ENCODE results near the gene FSHR. TPM values are rescaled to one million over a fixed set of nuclear protein-coding genes. Genes with fewer than 3 reads are reported as not detected.

The FSHR gene
- total and polyA plus RNA-seq, 7 experiments from 2014 or later = not detected

- Mint-ChIP-seq H3K27me3 (peaks cover 0 to 4% (median 0%) of the 10 kb centered on the region in 5 donors), H3K4me1 (no peaks in the 10 kb centered on the region), H3K36me3 (no peaks in the 10 kb centered on the region), H3K4me3 (no peak overlapping the region), H3K9me3 (peaks cover 0 to 13% (median 4%) of the 10 kb centered on the region in 11 donors), H3K27ac (no peak overlapping the region)
- Histone ChIP-seq H3K36me3 (ENCODE audit: control insufficient read depth in 2 of 3, insufficient read depth in 3 of 3, low read length in 3 of 3) (no peaks in the 10 kb centered on the region), H3K9me3 (ENCODE audit: control insufficient read depth in 2 of 3, low read length in 3 of 3) (no peaks in the 10 kb centered on the region), H3K27ac (ENCODE audit: low read depth, low read length) (no peak overlapping the region), H3K4me3 (ENCODE audit: low read length) (no peak overlapping the region), H3K27me3 (ENCODE audit: control insufficient read depth in 2 of 2, insufficient read depth in 2 of 2, low read length in 2 of 2) (no peaks in the 10 kb centered on the region), H3K4me1 (ENCODE audit: control insufficient read depth in 2 of 2, insufficient read depth in 2 of 2, low read length in 2 of 2) (no peaks in the 10 kb centered on the region)
- DNase-seq = no peak
- no peak for ATAC-seq
- ChIA-PET POLR2A (no interaction called here), CTCF (no interaction called here)
- intact Hi-C loops (cut with micrococcal nuclease) = no loop called here
Measured at GRCh38 chr2:49105506-49105905, 48.8 kb downstream of the FSHR start.

- H3K36me3 Mint-ChIP-seq = no peaks in the 10 kb centered on the region
- no peak overlapping the region for H3K4me3 Mint-ChIP-seq
- H3K36me3 ChIP-seq (ENCODE audit: control insufficient read depth in 2 of 3, insufficient read depth in 3 of 3, low read length in 3 of 3) = no peaks in the 10 kb centered on the region
- H3K4me3 ChIP-seq (ENCODE audit: low read length) = no peak overlapping the region
- ChIA-PET POLR2A (no interaction called here), CTCF (no interaction called here)
- no peaks in the 10 kb centered on the region for H3K27me3 ChIP-seq (ENCODE audit: control insufficient read depth in 2 of 2, insufficient read depth in 2 of 2, low read length in 2 of 2)
- H3K9me3 ChIP-seq (ENCODE audit: control insufficient read depth in 2 of 3, low read length in 3 of 3) = no peaks in the 10 kb centered on the region
- intact Hi-C loops (cut with micrococcal nuclease) = no loop called here
- no peak overlapping the region for H3K27ac ChIP-seq (ENCODE audit: low read depth, low read length)
- H3K27ac Mint-ChIP-seq = no peak overlapping the region
- no peaks in the 10 kb centered on the region for H3K4me1 ChIP-seq (ENCODE audit: control insufficient read depth in 2 of 2, insufficient read depth in 2 of 2, low read length in 2 of 2)
- ATAC-seq = no peak
- H3K27me3 Mint-ChIP-seq = no peaks in the 10 kb centered on the region
- no peak for DNase-seq
- peaks cover 0 to 10% (median 4%) of the 10 kb centered on the region in 11 donors for H3K9me3 Mint-ChIP-seq
- H3K4me1 Mint-ChIP-seq = no peaks in the 10 kb centered on the region
Measured at GRCh38 chr2:49102146-49102545, 52.2 kb downstream of the FSHR start.

DNA sequence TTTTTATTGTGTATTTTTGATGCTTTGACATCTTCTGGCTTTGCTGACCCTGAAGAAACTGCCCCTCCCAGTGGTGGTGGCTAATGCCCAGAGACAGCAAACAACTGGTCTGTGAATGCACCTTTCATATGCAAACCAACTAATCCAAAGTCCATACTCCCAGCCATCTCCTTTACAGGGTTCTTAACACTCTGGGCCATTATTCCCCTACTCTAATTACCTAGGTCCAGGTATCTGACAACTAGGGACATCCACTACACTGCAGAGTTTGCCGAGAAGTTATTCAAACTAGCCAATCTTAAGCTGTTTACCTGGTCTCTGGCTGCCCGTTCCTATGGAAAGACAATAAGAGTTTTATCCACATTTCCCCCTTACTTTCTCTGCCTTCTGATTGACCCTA lies 73.6 kb downstream of the FSHR start:
- ATAC-seq = no peak
- Histone ChIP-seq H3K4me1 (ENCODE audit: control insufficient read depth in 2 of 2, insufficient read depth in 2 of 2, low read length in 2 of 2) (no peaks in the 10 kb centered on the region), H3K27me3 (ENCODE audit: control insufficient read depth in 2 of 2, insufficient read depth in 2 of 2, low read length in 2 of 2) (no peaks in the 10 kb centered on the region), H3K9me3 (ENCODE audit: control insufficient read depth in 2 of 3, low read length in 3 of 3) (no peaks in the 10 kb centered on the region), H3K4me3 (ENCODE audit: low read length) (no peak overlapping the region), H3K27ac (ENCODE audit: low read depth, low read length) (no peak overlapping the region), H3K36me3 (ENCODE audit: control insufficient read depth in 2 of 3, insufficient read depth in 3 of 3, low read length in 3 of 3) (no peaks in the 10 kb centered on the region)
- Mint-ChIP-seq H3K9me3 (peaks cover 0 to 26% (median 6%) of the 10 kb centered on the region in 11 donors), H3K36me3 (no peaks in the 10 kb centered on the region), H3K4me1 (no peaks in the 10 kb centered on the region), H3K4me3 (no peak overlapping the region), H3K27ac (no peak overlapping the region), H3K27me3 (peaks cover 0 to 5% (median 0%) of the 10 kb centered on the region in 5 donors)
- POLR2A ChIA-PET = no interaction called here
- CTCF ChIA-PET = no interaction called here
- intact Hi-C loops (cut with micrococcal nuclease) = no loop called here
- no peak for DNase-seq

DNA sequence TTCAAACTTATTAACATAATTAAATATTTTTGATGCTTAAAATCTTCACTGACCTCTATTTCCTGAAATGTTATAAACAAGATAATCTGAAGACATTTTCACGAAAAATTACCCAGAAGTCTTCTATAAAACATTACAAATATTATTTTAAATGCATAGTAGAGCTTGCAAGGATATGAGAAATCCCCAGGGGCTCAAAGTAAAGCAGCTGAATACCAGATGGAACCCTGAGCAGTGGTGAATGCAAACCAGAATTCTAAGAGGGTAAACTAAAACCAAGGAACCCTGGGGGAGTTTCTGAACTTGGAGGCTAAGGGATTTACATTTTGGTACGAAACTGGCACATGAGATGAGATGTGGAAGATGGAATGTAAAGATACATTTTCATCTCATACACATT lies 83.6 kb downstream of the FSHR start:
- Mint-ChIP-seq H3K36me3 (no peaks in the 10 kb centered on the region), H3K27me3 (peaks cover 0 to 5% (median 0%) of the 10 kb centered on the region in 5 donors), H3K27ac (no peak overlapping the region), H3K4me3 (no peak overlapping the region), H3K4me1 (no peaks in the 10 kb centered on the region), H3K9me3 (peaks cover 0 to 18% (median 5%) of the 10 kb centered on the region in 11 donors)
- Histone ChIP-seq H3K4me3 (ENCODE audit: low read length) (no peak overlapping the region), H3K36me3 (ENCODE audit: control insufficient read depth in 2 of 3, insufficient read depth in 3 of 3, low read length in 3 of 3) (no peaks in the 10 kb centered on the region), H3K4me1 (ENCODE audit: control insufficient read depth in 2 of 2, insufficient read depth in 2 of 2, low read length in 2 of 2) (no peaks in the 10 kb centered on the region), H3K27ac (ENCODE audit: low read depth, low read length) (no peak overlapping the region), H3K27me3 (ENCODE audit: control insufficient read depth in 2 of 2, insufficient read depth in 2 of 2, low read length in 2 of 2) (no peaks in the 10 kb centered on the region), H3K9me3 (ENCODE audit: control insufficient read depth in 2 of 3, low read length in 3 of 3) (no peaks in the 10 kb centered on the region)
- DNase-seq (no peak), ATAC-seq (no peak)
- CTCF ChIA-PET = no interaction called here
- POLR2A ChIA-PET = no interaction called here
- intact Hi-C loops (cut with micrococcal nuclease) = no loop called here

DNA sequence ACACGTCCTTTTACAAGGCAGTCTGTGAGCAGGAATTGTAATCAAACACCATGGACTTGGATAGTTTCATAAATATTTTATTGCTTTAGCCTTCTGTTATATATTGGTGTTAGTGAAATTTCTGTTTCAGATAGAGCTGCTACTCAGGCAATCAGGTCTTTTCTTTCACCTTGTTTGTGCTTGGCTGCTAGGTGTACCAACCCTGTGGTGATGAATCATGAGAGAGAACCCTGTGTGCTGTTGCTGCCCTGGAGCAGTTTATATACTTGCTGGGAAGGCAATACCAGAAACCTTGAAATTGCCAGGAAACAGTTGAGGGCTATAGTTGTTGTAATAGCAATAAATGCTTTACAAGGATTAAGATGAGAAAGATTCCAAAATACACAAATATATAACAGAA lies 84.5 kb downstream of the FSHR start:
- H3K27me3 ChIP-seq (ENCODE audit: control insufficient read depth in 2 of 2, insufficient read depth in 2 of 2, low read length in 2 of 2) = no peaks in the 10 kb centered on the region
- H3K9me3 Mint-ChIP-seq = peaks cover 0 to 16% (median 5%) of the 10 kb centered on the region in 11 donors
- CTCF ChIA-PET = no interaction called here

GRCh38 chr2:49068613-49069012 lies 85.7 kb downstream of the FSHR start:
- H3K36me3 Mint-ChIP-seq = no peaks in the 10 kb centered on the region
- Histone ChIP-seq H3K27me3 (ENCODE audit: control insufficient read depth in 2 of 2, insufficient read depth in 2 of 2, low read length in 2 of 2) (no peaks in the 10 kb centered on the region), H3K9me3 (ENCODE audit: control insufficient read depth in 2 of 3, low read length in 3 of 3) (no peaks in the 10 kb centered on the region), H3K4me1 (ENCODE audit: control insufficient read depth in 2 of 2, insufficient read depth in 2 of 2, low read length in 2 of 2) (no peaks in the 10 kb centered on the region), H3K27ac (ENCODE audit: low read depth, low read length) (no peak overlapping the region), H3K4me3 (ENCODE audit: low read length) (no peak overlapping the region), H3K36me3 (ENCODE audit: control insufficient read depth in 2 of 3, insufficient read depth in 3 of 3, low read length in 3 of 3) (no peaks in the 10 kb centered on the region)
- no peak overlapping the region for H3K4me3 Mint-ChIP-seq
- CTCF ChIA-PET = no interaction called here
- H3K27ac Mint-ChIP-seq = no peak overlapping the region
- H3K4me1 Mint-ChIP-seq = no peaks in the 10 kb centered on the region
- intact Hi-C loops (cut with micrococcal nuclease) = no loop called here
- POLR2A ChIA-PET = no interaction called here
- peaks cover 0 to 16% (median 5%) of the 10 kb centered on the region in 11 donors for H3K9me3 Mint-ChIP-seq
- ATAC-seq (no peak), DNase-seq (no peak)
- H3K27me3 Mint-ChIP-seq = peaks cover 0 to 5% (median 0%) of the 10 kb centered on the region in 5 donors

More for the DNA sequence above, 84.5 kb downstream of the FSHR start:
- DNase-seq (no peak), ATAC-seq (no peak)
- no peaks in the 10 kb centered on the region for H3K36me3 ChIP-seq (ENCODE audit: control insufficient read depth in 2 of 3, insufficient read depth in 3 of 3, low read length in 3 of 3)
- Mint-ChIP-seq H3K27ac (no peak overlapping the region), H3K27me3 (peaks cover 0 to 5% (median 0%) of the 10 kb centered on the region in 5 donors), H3K36me3 (no peaks in the 10 kb centered on the region), H3K4me1 (no peaks in the 10 kb centered on the region), H3K4me3 (no peak overlapping the region)
- POLR2A ChIA-PET = no interaction called here
- no peak overlapping the region for H3K4me3 ChIP-seq (ENCODE audit: low read length)
- intact Hi-C loops (cut with micrococcal nuclease) = no loop called here
- H3K9me3 ChIP-seq (ENCODE audit: control insufficient read depth in 2 of 3, low read length in 3 of 3) = no peaks in the 10 kb centered on the region
- no peak overlapping the region for H3K27ac ChIP-seq (ENCODE audit: low read depth, low read length)
- H3K4me1 ChIP-seq (ENCODE audit: control insufficient read depth in 2 of 2, insufficient read depth in 2 of 2, low read length in 2 of 2) = no peaks in the 10 kb centered on the region

DNA sequence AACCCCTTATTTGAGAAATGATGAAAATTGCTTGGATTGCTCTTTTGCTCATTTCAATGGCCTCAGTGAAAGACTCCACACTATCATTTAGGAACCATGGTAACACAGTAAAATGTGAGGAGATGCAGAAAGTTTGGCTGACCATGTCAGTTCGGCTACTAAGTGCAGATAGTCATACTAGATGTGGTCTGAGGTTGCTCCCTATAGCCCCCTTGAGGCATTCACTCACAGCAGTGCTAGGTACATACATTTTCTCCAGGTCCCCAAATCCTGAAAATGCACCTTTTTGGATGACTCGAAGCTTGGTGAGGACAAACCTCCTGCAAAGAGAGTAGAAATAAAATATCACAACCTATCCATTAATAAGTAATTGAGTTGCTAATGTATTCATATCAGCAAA lies 86.3 kb downstream of the FSHR start:
- peaks cover 0 to 5% (median 0%) of the 10 kb centered on the region in 5 donors for H3K27me3 Mint-ChIP-seq
- intact Hi-C loops (cut with micrococcal nuclease) = no loop called here
- CTCF ChIA-PET = no interaction called here
- H3K36me3 Mint-ChIP-seq = no peaks in the 10 kb centered on the region
- no peak overlapping the region for H3K4me3 ChIP-seq (ENCODE audit: low read length)
- no peak overlapping the region for H3K27ac Mint-ChIP-seq
- POLR2A ChIA-PET = no interaction called here
- no peaks in the 10 kb centered on the region for H3K9me3 ChIP-seq (ENCODE audit: control insufficient read depth in 2 of 3, low read length in 3 of 3)
- no peak for DNase-seq
- H3K4me1 Mint-ChIP-seq = no peaks in the 10 kb centered on the region
- no peaks in the 10 kb centered on the region for H3K4me1 ChIP-seq (ENCODE audit: control insufficient read depth in 2 of 2, insufficient read depth in 2 of 2, low read length in 2 of 2)
- no peak overlapping the region for H3K27ac ChIP-seq (ENCODE audit: low read depth, low read length)
- no peak overlapping the region for H3K4me3 Mint-ChIP-seq
- no peak for ATAC-seq
- no peaks in the 10 kb centered on the region for H3K27me3 ChIP-seq (ENCODE audit: control insufficient read depth in 2 of 2, insufficient read depth in 2 of 2, low read length in 2 of 2)
- H3K9me3 Mint-ChIP-seq = peaks cover 0 to 11% (median 4%) of the 10 kb centered on the region in 11 donors
- H3K36me3 ChIP-seq (ENCODE audit: control insufficient read depth in 2 of 3, insufficient read depth in 3 of 3, low read length in 3 of 3) = no peaks in the 10 kb centered on the region
